GM21381 (cell line): Measurements from ENCODE around the gene HSD17B3.
"Not testable (repeated sequence)": the region's sequence is repeated elsewhere in the genome, so short reads cannot be mapped to it uniquely, and the experiment has no call there.

ENCODE experiments used
- ATAC-seq: cut with Tn5 transposase; IDR thresholded peaks from one replicate; pipeline ENCODE4 v1.9.1; 2021; ENCODE audit warnings: mild to moderate bottlenecking, moderate library complexity; ENCODE audit not compliant: unreplicated experiment

Gene HSD17B3

GRCh38 chr9:96309850-96310249 lies 7.9 kb upstream of the HSD17B3 start:
- ATAC-seq: no peak

DNA sequence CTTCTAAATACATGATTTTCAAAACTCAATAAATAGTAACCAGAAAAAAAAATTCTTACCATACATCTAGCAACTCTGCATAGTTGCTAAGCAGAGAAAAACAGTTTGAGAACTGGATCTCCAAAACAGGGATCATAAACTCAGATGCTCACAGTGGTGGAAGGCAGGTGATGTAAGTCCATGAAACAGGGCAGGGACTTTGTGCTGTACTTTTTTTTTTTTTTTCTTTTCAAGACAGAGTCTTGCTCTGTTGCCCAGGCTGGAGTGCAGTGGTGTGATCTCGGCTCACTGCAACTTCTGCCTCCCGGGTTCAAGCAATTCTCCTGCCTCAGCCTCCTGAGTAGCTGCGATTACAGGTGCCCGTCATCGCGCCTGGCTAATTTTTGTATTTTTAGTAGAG lies 5.0 kb upstream of the HSD17B3 start:
- ATAC-seq: not testable (repeated sequence)

DNA sequence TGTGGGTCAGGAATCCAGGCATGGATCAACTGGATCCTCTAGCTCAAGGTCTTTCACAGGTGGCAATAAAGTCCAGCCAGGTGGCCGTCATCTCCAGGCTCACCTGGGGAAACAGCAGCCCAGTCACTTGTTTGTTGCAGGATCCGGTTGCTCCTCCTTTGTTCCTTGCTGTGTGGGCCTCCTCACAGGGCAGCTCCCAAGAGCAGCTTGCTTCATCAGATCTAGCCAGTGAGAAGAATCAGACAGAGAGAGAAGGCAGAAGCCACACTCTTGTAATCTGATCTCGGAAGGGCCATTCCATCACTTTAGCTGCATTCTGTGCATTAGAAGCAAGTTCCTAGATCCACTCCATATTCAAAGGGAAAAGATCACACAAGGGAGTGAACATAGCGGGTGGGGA lies 3.2 kb upstream of the HSD17B3 start:
- ATAC-seq: no peak

DNA sequence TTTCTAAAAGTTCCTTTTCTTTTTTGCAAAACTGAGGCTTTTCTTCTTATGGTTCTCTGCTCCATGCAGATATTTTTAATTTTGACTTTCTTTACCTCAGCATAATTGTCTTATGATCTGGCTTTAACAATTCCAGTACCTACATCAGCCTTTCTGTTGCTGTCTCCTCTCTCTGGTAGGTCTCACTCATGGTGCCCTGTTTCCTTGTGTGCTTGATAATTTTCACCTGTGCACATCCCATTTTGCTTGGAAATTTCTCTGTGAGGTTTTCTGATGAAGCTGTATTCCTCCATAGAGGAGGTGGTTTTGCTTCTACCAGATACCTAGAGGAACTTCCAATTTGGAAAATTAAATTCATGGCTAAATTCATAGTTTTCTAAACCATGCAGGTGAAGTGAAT lies 2.3 kb upstream of the HSD17B3 start:
- ATAC-seq: no peak

DNA sequence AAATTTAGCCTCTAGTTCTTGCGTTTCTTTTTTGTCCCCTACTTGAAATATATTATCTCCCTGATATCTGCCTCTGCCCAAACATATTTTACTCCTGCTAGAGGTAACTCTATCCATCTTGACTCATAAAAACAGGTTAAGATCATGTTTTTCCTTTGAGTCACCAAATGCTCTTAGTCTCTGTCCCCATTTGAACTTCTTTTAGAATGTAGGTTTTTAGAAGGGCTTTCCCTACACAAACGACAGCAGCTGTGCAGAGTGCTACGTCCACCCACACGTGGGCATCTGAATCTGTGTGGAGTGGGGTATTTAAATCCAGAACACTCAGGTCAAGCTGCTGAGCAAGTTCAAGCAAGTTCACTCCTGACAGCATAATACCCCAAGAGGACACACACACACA lies 2.2 kb downstream of the HSD17B3 start:
- no peak for ATAC-seq

DNA sequence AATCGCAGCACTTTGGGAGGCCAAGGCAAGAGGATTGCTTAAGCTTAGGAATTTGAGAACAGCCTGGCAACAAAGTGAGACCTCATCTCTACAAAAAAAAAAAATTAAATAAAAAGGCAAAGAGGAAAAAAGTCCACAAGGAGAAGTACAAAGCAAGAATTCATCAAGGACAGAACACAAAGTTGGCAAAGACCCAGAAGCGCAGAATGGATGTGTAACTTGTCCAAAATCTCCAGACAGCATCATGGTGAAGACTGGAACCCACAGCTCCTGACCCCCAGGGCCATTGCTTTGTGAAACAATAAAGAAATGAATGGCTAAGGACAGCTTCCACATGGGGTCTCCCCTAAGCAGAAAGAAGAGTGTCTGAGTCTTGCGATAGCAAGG lies 7.8 kb downstream of the HSD17B3 start:
- no peak for ATAC-seq

DNA sequence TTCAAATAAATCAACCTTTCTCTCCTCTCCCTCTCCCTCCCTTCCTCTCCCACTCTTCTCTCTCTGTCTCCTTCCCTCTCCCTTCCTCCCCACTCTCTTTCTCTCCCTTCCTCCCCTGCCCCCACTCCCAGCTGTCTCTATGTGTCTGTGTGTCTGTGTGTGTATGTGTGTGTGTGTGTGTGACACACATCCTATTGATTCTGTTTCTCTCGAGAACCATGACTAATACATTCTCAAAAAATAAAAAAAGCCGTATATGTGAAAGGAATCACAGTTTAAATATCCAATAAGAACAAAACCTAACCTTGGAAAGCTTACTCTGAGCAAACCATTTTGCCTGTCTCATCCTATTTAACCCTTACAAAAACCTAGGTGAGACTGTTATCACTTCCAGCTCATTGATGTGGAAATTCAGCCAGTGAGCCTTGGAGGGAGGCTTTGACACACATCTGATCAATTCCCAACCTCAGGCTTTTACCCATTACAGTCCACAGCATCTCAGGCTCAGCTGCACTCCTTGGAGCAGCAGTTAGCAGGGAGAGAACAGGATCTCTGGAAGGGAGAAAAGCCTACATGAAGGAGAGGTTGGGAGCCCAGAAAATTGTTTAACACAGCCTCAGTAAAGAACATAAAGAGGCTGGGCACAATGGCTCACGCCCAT lies 8.3 kb downstream of the HSD17B3 start:
- no peak for ATAC-seq

DNA sequence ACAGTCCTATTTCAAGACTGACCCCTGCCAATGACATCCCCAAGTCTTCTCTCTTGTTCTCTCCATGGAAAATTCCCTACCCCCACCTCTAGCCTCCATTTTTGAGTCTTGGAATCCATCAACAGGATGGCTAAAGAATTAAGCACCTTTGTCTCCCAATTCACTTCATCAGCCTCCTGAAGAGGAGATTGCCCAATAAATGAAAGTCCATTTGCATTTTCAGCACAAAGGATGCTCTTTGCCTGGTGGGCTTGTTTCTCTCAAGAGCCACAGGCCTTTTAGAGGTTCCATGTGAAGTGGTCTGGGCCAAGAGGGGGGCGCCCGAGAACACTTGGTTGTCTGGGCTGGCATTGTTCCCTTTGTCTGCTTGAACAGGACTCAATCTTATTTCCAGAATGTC lies 12.6 kb downstream of the HSD17B3 start:
- ATAC-seq: no peak

DNA sequence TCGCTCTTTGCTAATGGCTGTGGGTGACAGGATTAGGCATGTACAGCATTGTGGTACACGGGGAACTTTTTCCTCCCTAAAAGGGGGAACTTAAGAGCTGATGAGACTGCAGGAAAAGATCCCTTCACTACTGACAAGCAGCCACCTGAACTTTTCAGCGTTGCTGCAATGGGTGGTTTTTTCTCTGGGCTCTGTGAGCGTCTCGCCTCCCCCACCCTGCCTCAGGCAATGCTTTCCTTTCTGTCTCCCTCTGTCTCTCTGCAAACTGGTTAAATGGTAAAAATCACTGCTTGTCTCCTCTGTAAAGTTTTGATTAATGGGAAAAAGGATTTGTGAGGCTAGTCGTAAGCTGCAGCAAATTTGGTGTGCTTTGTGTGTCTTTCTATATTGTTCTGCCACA lies 20.3 kb downstream of the HSD17B3 start:
- ATAC-seq: no peak

DNA sequence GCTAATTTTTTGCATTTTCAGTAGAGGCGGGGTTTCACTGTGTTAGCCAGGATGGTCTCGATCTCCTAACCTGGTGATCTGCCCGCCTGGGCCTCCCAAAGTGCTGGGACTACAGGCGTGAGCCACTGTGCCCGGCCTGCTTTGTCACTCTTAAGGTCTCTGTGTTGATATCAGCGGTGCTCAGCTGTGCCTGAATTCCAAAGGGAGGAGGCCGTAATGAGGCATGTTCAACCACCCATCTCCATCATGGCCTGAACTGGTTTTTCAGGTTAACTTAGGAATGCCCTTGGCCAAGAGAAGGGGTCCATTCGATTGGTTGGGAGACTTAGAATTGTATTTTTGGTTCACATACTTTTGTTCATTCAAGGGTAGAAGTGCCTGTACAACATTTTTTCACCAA lies 22.0 kb downstream of the HSD17B3 start:
- no peak for ATAC-seq

DNA sequence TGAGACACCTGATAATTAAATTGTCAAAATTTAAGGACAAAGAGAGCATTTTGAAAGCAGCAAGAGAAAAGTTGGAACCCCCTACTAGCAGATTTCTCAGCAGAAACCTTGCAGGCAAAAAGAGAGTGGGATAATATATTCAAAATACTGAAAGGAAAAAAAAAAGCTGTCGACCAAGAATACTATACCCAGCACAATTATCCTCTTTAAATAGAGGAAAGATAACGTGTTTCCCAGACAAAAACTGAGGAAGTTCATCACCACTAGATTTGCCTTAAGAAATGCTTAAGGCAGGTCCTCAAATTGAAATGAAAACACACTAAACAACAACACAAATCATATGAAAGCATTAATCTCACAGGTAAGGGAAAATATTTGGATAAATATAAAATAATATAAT lies 27.0 kb downstream of the HSD17B3 start:
- ATAC-seq: no peak

GRCh38 chr9:96270236-96270744 lies 31.7 kb downstream of the HSD17B3 start:
- ATAC-seq: no peak

DNA sequence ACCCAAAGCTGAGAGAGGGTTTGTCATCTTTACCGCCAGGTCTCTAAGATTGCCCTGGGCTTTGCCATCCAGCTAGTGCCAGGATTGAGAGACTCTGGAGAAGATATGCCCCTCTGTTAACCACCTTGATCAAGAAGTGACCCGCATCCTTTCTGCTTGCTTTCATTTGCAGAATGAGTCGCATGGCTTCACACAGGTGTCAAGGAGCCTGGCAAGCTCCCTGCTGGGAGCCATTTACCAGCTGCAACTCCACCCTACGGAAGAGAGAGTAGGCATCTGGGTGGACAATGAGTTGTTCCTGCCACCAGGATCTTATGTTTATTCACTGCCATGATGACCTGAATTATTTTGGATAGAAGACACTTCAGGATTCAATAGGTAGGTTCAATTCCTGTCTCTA lies 43.0 kb downstream of the HSD17B3 start:
- no peak for ATAC-seq

GRCh38 chr9:96256800-96257199 lies 45.2 kb downstream of the HSD17B3 start:
- ATAC-seq: no peak

DNA sequence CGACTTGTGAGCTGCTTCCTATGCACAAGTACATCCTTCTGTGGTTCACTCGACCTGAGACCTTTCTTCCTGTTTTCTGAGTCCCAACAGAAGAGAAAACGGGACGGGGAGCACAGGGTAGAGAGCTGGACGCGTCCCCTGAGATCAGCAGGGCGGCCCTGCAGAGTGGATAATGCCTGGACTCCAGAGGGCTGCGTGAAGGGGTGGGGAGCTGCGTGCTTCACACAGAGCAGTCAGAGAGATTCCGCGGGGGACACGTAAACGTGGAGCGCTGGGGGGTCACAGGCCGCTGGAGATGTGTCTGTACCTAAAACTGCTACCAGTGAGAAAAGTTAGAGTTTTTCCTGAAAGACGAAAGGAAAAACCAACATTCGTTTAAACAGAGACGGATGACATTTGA lies 46.3 kb downstream of the HSD17B3 start:
- no peak for ATAC-seq

DNA sequence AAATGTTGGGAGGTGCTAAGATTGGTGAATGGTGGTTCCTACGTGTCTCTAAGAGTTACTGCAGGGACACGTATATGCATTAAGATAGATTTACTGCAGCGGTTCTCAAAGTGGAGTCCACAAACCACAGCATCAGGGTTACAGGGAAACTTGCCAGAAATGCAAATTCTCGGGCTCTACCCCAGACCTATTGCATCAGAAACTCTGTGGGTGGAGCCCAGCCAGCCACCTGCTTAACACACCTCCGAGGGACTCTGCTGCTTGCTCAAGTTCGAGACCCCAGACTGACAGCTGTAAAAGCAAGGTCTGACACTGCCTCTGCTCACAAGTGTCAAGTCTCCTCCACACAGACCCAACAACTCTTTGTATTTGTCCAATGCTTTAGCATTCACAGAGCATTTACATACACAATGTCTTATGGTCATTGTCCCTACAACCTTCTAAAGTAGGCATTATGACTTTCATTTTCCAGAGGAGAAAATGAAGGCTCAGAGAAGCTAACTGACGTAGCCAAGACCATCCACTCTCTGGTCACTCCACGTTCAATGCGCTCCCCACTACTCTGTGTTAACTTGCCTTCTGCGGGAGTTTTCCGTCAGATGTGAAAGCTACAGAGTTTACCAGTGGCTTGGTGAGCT lies 48.8 kb downstream of the HSD17B3 start:
- ATAC-seq: no peak

GRCh38 chr9:96251451-96251850 lies 50.5 kb downstream of the HSD17B3 start:
- no peak for ATAC-seq

DNA sequence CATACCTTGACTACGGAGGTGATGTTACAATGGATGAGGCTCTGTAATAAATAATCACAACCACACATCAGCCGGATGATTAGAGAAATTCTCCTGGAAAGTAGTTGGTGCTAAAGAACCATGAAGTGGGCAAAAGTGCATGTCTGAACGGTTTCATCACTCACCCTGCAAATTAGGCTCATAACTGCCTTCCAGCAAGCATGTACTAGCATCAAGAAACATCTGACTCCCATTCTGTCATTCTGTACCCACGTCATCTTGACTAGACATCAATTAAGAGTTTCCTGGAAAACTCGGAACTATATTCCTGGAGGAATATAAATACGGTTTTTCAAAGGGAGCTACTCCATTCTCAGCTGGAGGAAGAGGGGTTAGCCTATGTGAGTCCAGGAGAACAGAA lies 52.2 kb downstream of the HSD17B3 start:
- ATAC-seq: no peak

DNA sequence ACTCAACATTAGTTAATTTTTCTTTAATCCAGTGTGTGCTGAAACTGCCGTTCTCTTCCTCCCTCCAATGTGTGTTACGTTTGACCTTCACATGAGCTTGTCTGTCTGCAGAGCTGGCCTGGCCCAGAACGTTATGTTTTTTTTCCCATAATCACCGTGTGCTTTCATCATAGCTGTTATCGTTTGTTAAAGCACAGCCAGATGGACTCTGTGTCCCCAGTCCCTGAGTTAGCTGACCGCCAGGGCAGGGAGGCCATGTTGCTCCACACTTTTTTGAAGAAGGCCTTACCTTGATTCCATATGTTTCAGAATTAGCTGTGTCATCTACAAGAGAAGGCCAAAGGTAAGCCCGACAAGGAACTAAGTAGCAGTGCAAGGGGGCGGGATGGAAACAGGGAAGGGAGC lies 55.7 kb downstream of the HSD17B3 start:
- no peak for ATAC-seq

GRCh38 chr9:96245399-96245798 lies 56.6 kb downstream of the HSD17B3 start:
- ATAC-seq: no peak

GRCh38 chr9:96243778-96244177 lies 58.2 kb downstream of the HSD17B3 start:
- ATAC-seq: no peak

DNA sequence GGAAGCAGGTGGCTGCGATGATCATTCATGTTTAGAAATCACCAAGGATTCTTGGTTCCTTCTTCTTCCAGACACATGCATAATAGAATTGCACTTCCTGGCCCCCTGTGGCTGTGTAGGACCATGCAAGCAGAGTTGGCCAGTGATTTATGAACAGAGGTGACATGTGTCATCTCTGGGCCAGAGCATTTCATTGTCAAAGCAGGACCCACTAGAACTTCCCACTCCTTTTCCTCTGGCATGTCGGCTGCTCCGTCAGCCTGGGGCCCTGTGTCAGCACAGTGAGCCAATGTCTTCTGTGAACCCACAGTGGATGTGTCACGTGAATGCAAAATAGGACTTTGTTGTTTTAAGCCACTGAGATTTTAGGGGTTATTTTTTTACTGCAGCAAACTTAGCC lies 59.2 kb downstream of the HSD17B3 start:
- ATAC-seq: no peak

- ATAC-seq: peak; percentile 63
Measured at GRCh38 chr9:96241391-96241809, 60.6 kb downstream of the HSD17B3 start.
